GM18507 (cell line): ENCODE results near the gene WBP4.
A peak's percentile ranks its signal among the peaks of the same experiment; 100 is the strongest.
"Not testable (repeated sequence)": the region's sequence is repeated elsewhere in the genome, so short reads cannot be mapped to it uniquely, and the experiment has no call there.

Experiments
- DNase-seq: peaks from one replicate; pipeline ENCODE4 v3.0.0; 2011; ENCODE audit warnings: low read depth; ENCODE audit not compliant: insufficient read length; ENCODE audit errors: extremely low spot score
- FAIRE-seq: peaks from 2 replicates; lab custom pipeline; 2011; peaks lifted over from hg19 to GRCh38; lab: Jason Lieb, UNC

Gene WBP4

GRCh38 chr13:41042419-41042818 lies 18.9 kb upstream of the WBP4 start:
- not testable (repeated sequence) for FAIRE-seq, DNase-seq

- no peak for DNase-seq
- FAIRE-seq: no peak
These were observed 12.7 kb upstream of the WBP4 start for GRCh38 chr13:41048640-41049039.

GRCh38 chr13:41049480-41050440 lies 11.5 kb upstream of the WBP4 start:
- no peak for DNase-seq
- no peak for FAIRE-seq

- no peak for DNase-seq
- no peak for FAIRE-seq
These were observed 8.9 kb upstream of the WBP4 start for GRCh38 chr13:41052441-41052840.

- peak; percentile 89 for FAIRE-seq
These were observed 7.9 kb upstream of the WBP4 start for GRCh38 chr13:41053384-41053826.

GRCh38 chr13:41054212-41054877 lies 7.0 kb upstream of the WBP4 start:
- FAIRE-seq (peak; percentile 83), DNase-seq (no peak)

More at GRCh38 chr13:41053384-41053826, 7.9 kb upstream of the WBP4 start:
- no peak for DNase-seq

- no peak for FAIRE-seq
- no peak for DNase-seq
These were observed 6.2 kb upstream of the WBP4 start for GRCh38 chr13:41054919-41055619.

- no peak for DNase-seq
- FAIRE-seq: no peak
These were observed 5.1 kb upstream of the WBP4 start for GRCh38 chr13:41056194-41056593.

GRCh38 chr13:41056826-41057711 lies 4.2 kb upstream of the WBP4 start:
- FAIRE-seq (no peak), DNase-seq (no peak)

GRCh38 chr13:41058295-41059070 lies 2.8 kb upstream of the WBP4 start:
- FAIRE-seq: no peak

GRCh38 chr13:41059456-41060081 lies 1.7 kb upstream of the WBP4 start:
- DNase-seq (no peak), FAIRE-seq (peak; percentile 50)

More at GRCh38 chr13:41058295-41059070, 2.8 kb upstream of the WBP4 start:
- DNase-seq: no peak

- DNase-seq (peak; percentile 45), FAIRE-seq (peak; percentile 92)
These were observed 1.1 kb upstream of the WBP4 start for GRCh38 chr13:41060082-41060723.

GRCh38 chr13:41060724-41061074 lies 610 bp upstream of the WBP4 start:
- FAIRE-seq (no peak), DNase-seq (peak; percentile 38)

GRCh38 chr13:41061914-41062837 lies 867 bp downstream of the WBP4 start:
- FAIRE-seq (no peak), DNase-seq (no peak)

GRCh38 chr13:41064493-41064892 lies 3.2 kb downstream of the WBP4 start:
- no peak for DNase-seq
- no peak for FAIRE-seq

GRCh38 chr13:41065078-41065477 lies 3.8 kb downstream of the WBP4 start:
- DNase-seq (no peak), FAIRE-seq (no peak)
